Left ventricle myocardium inferior (tissue), 1 donor: Measurements from ENCODE around the gene IL1RN. TPM values are rescaled to one million over a fixed set of nuclear protein-coding genes. Genes with fewer than 3 reads are reported as not detected.
"Not testable (repeated sequence)": the region's sequence is repeated elsewhere in the genome, so short reads cannot be mapped to it uniquely, and the experiment has no call there.

Experiments
- DNase-seq: peaks from one replicate; pipeline ENCODE4 v3.0.0-alpha.2; 2020
- H3K27ac ChIP-seq: fragments of 200-600 bp; replicated peaks from 2 replicates; pipeline ENCODE4 v1.8.0; 2021
- H3K27me3 ChIP-seq: fragments of 200-600 bp; 2 replicates; pipeline ENCODE4 v1.8.0; 2021; ENCODE audit warnings: low read depth
- H3K36me3 ChIP-seq: fragments of 200-600 bp; 2 replicates; pipeline ENCODE4 v1.8.0; 2021
- H3K4me1 ChIP-seq: fragments of 200-600 bp; 2 replicates; pipeline ENCODE4 v1.8.0; 2021
- H3K4me3 ChIP-seq: fragments of 200-600 bp; 2 replicates; pipeline ENCODE4 v1.8.0; 2021; ENCODE audit warnings: mild to moderate bottlenecking, moderate library complexity
- H3K9me3 ChIP-seq: fragments of 200-600 bp; replicated peaks from 2 replicates; pipeline ENCODE4 v1.8.0; 2021
- CTCF ChIP-seq: fragments of 200-600 bp; IDR thresholded peaks from 2 replicates; pipeline ENCODE4 v1.8.0; 2021; ENCODE audit warnings: antibody characterized with exemption, mild to moderate bottlenecking, borderline replicate concordance
- intact Hi-C: fragments of 100-400 bp; cut with micrococcal nuclease; formaldehyde crosslinking; loops from one replicate; pipeline ENCODE4 v1.11.0; 2022
- total RNA-seq: library from RNA; stranded (reverse); fragmentation: NEBNext Ultra II Directional; extraction: Animal tissue kit (Norgen Biotek cat#: 25700); gene quantifications from one replicate; pipeline ENCODE4 v1.2.1, GENCODE V29; 2021
- donor health status: DM: no; HTN: yes; CAD: no; lungs with severe emphysema.

IL1RN gene
- total RNA-seq, 1 donor from 2014 or later: 0.33 TPM

- Histone ChIP-seq H3K9me3 (peaks cover 7% of the 10 kb centered on the region), H3K4me3 (no peak overlapping the region), H3K4me1 (no peaks in the 10 kb centered on the region), H3K27ac (no peak overlapping the region), H3K36me3 (no peaks in the 10 kb centered on the region), H3K27me3 (peaks cover 32% of the 10 kb centered on the region)
- no peak for TF ChIP-seq CTCF
- no peak for DNase-seq
- intact Hi-C loops: no loop called here
Observed at GRCh38 chr2:113089916-113090315, 37.5 kb upstream of the IL1RN start.

GRCh38 chr2:113091231-113091896 is 36.0 kb upstream of the IL1RN start:
- intact Hi-C loops: no loop called here
- H3K27ac ChIP-seq: no peak overlapping the region
- no peaks in the 10 kb centered on the region for H3K36me3 ChIP-seq
- H3K4me1 ChIP-seq: no peaks in the 10 kb centered on the region
- TF ChIP-seq CTCF: no peak
- H3K27me3 ChIP-seq: peaks cover 32% of the 10 kb centered on the region
- no peak overlapping the region for H3K4me3 ChIP-seq
- peaks cover 13% of the 10 kb centered on the region for H3K9me3 ChIP-seq
- no peak for DNase-seq

GRCh38 chr2:113092864-113093612 is 34.4 kb upstream of the IL1RN start:
- peaks cover 25% of the 10 kb centered on the region for H3K27me3 ChIP-seq
- no peaks in the 10 kb centered on the region for H3K36me3 ChIP-seq
- no peak for DNase-seq
- no peak overlapping the region for H3K4me3 ChIP-seq
- H3K4me1 ChIP-seq: no peaks in the 10 kb centered on the region
- no peak overlapping the region for H3K27ac ChIP-seq
- TF ChIP-seq CTCF: no peak
- peaks cover 13% of the 10 kb centered on the region for H3K9me3 ChIP-seq
- intact Hi-C loops: no loop called here

GRCh38 chr2:113093613-113093977 is 33.8 kb upstream of the IL1RN start:
- Histone ChIP-seq H3K36me3 (no peaks in the 10 kb centered on the region), H3K4me3 (no peak overlapping the region), H3K9me3 (peaks cover 13% of the 10 kb centered on the region), H3K27ac (no peak overlapping the region), H3K4me1 (no peaks in the 10 kb centered on the region), H3K27me3 (peaks cover 19% of the 10 kb centered on the region)
- no peak for DNase-seq
- no peak for TF ChIP-seq CTCF
- intact Hi-C loops: no loop called here

GRCh38 chr2:113096306-113096705 is 31.1 kb upstream of the IL1RN start:
- DNase-seq, H3K27ac ChIP-seq, H3K4me1 ChIP-seq, H3K36me3 ChIP-seq, H3K4me3 ChIP-seq, intact Hi-C loops: not testable (repeated sequence)
- H3K27me3 ChIP-seq: peaks cover 13% of the 10 kb centered on the region
- peaks cover 13% of the 10 kb centered on the region for H3K9me3 ChIP-seq

- H3K27me3 ChIP-seq: peaks cover 17% of the 10 kb centered on the region
- intact Hi-C loops, H3K4me1 ChIP-seq, H3K4me3 ChIP-seq, DNase-seq, H3K27ac ChIP-seq, H3K36me3 ChIP-seq: not testable (repeated sequence)
- H3K9me3 ChIP-seq: peaks cover 13% of the 10 kb centered on the region
Observed at GRCh38 chr2:113096842-113097618, 30.4 kb upstream of the IL1RN start.
